Suppressor macrophage (primary cell): ENCODE measurements around the gene DIS3L2.
"Not testable (repeated sequence)": the region's sequence is repeated elsewhere in the genome, so short reads cannot be mapped to it uniquely, and the experiment has no call there.

Experiments used
- DNase-seq, 4 experiments: peaks; one replicate each; pipeline ENCODE4 v3.0.0-alpha.2; 2020 to 2022

DIS3L2 gene

GRCh38 chr2:232013701-232014353 lies 52.3 kb downstream of the DIS3L2 start:
- peak; percentile 48 to 73 (median 63) for DNase-seq

- DNase-seq, result no peak
Observed at GRCh38 chr2:232014681-232015080, 53.2 kb downstream of the DIS3L2 start.

GRCh38 chr2:232018181-232018580 lies 56.7 kb downstream of the DIS3L2 start:
- DNase-seq, result no peak

- no peak for DNase-seq
Observed at GRCh38 chr2:232022718-232023117, 61.2 kb downstream of the DIS3L2 start.

- DNase-seq, result no peak
Observed at GRCh38 chr2:232023426-232023825, 61.9 kb downstream of the DIS3L2 start.

- no peak for DNase-seq
Observed at GRCh38 chr2:232024457-232024856, 62.9 kb downstream of the DIS3L2 start.

GRCh38 chr2:232026910-232027309 lies 65.4 kb downstream of the DIS3L2 start:
- DNase-seq, result no peak

- DNase-seq, result no peak
Observed at GRCh38 chr2:232027530-232027929, 66.0 kb downstream of the DIS3L2 start.

- DNase-seq, result no peak
Observed at GRCh38 chr2:232028071-232028470, 66.6 kb downstream of the DIS3L2 start.

- no peak for DNase-seq
Observed at GRCh38 chr2:232028631-232029030, 67.1 kb downstream of the DIS3L2 start.

- DNase-seq, result no peak
Observed at GRCh38 chr2:232029346-232029745, 67.8 kb downstream of the DIS3L2 start.

- no peak for DNase-seq
Observed at GRCh38 chr2:232030229-232030628, 68.7 kb downstream of the DIS3L2 start.

GRCh38 chr2:232035292-232035691 lies 73.8 kb downstream of the DIS3L2 start:
- not testable (repeated sequence) for DNase-seq

GRCh38 chr2:232036876-232037275 lies 75.4 kb downstream of the DIS3L2 start:
- not testable (repeated sequence) for DNase-seq

GRCh38 chr2:232038251-232038880 lies 76.9 kb downstream of the DIS3L2 start:
- no peak for DNase-seq

- DNase-seq, result no peak
Observed at GRCh38 chr2:232038881-232039485, 77.5 kb downstream of the DIS3L2 start.

- DNase-seq, result no peak
Observed at GRCh38 chr2:232042911-232043574, 81.5 kb downstream of the DIS3L2 start.

GRCh38 chr2:232043966-232044365 lies 82.5 kb downstream of the DIS3L2 start:
- no peak for DNase-seq

GRCh38 chr2:232049350-232049749 lies 87.8 kb downstream of the DIS3L2 start:
- no peak for DNase-seq

- no peak for DNase-seq
Observed at GRCh38 chr2:232052591-232052990, 91.1 kb downstream of the DIS3L2 start.

GRCh38 chr2:232053777-232054176 lies 92.3 kb downstream of the DIS3L2 start:
- no peak for DNase-seq

- DNase-seq, result no peak
Observed at GRCh38 chr2:232058063-232058877, 96.8 kb downstream of the DIS3L2 start.

GRCh38 chr2:232058931-232059330 lies 97.4 kb downstream of the DIS3L2 start:
- DNase-seq, result no peak
